ENCODE results near the gene FLRT1.

The FLRT1 gene

DNA sequence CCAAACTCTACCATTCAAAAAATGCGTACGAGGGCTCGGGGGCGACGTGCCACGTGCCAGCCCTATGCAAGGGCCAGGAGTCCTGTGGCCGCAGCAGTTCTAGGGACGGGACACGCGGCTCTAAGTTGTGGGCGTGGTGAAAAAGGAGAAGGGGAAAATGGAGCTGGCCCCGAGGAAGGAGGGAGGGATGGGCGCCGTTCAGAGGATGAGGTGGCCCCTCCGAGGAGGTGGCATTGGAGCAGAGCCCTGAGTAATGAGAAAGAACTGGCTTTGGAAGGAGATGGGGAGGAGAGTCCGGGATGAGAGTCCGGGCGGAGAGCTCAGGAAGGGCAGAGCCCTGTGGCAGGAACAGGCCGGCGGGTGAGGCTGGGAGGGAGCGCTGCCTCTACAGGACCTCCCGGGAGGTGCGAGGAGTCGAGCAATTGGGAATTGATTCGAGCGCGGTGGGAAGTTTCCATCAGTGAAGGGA lies 28.5 kb upstream of the FLRT1 start:
- no peak for DNase-seq

DNA sequence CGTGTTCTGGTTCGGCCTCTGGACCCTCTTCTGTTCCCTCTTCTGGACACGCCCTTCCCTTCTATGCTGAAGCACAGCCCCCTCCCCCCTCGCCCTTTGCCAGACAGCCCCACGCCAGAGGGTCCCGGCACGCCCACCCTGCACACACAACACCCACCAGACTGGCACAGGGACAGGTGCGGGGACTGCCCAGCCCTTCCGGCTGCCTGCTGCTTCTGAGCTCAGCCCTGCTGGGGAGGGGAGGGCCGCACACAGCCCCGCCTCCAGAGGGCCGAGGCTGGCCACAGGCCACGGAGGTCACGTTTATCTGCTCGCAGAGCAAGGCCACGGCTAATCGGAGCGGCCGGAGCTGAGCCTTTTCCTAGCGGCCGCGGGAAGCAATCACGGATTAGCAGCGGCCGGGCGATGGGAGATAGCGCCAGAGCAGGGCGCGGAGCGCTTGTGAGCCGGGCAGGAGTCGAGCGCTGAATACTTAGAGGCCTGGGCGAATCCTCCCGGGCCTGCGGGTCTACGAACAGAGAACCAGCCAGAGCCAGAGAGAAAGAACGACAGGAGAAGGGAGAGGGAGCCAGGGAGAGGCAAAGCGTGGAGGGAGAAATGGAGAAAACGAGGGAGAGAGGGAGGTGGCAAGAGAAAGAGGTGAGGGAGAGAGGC lies 28.0 kb upstream of the FLRT1 start:
- DNase-seq: no peak

DNA sequence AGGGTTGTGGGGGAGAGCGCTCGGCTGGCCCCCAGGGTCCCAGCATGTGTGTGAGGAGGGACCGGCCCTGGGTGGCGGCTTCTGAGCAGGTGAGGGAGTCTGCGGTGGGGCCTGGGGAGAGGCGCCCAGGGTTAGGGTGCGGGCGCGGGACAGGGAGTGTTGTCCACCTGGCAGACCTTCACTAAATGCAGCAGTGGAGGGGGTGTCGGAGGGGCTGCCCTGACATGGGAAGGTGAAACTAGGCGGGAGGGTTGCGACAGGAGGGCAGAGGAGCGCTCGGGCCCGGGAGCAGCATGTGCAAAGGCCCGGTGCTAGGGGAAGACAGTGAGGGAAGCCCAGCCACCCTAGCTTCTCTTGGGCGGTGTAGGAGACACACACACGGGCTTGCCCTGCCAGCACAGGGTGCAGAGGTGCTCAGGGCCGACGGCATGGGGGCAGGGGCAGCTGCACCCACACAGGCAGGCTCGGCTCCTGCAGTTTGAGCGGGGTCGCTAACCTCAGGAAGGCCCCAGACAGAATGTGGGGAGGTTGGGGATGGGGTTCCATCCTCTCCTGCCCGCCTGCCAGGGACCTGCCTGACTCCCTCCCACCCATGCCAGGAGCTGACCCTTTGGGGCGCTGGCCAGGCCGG lies 27.3 kb upstream of the FLRT1 start:
- no peak for DNase-seq

DNA sequence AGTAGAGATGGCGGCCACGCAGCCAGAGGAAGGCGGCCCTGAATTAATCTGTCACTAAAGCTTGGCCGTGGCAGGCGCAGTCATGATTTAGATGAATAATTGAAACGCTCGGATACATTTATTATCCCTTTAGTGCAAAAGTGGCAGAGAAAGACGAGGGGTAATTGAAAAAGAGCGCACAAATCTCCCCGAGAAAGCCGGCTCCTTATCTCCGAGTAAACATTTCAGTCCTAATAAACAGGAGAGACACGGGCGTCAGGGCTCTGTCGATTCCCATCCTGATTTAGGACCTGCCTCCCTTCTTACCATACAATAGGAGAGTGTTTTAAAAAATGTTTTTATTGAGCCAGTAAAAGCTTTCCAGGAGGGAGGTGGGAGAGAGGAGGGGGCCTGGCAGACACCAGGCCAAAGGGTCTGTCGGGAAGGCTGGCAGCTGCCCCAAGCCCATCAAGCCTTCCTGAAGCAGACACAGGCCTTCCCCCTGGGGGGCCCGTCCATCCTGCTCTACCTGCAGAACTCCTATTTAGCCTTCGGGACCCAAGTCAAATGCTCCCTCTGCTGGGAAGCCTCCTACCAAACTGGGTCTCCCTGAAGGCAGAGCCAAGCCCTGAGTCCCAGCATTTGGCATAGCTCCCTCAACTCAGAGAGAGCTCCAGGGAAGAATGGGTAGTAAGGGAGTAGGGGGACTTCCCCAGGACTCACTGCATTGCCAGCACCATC lies 26.7 kb upstream of the FLRT1 start:
- DNase-seq: no peak

DNA sequence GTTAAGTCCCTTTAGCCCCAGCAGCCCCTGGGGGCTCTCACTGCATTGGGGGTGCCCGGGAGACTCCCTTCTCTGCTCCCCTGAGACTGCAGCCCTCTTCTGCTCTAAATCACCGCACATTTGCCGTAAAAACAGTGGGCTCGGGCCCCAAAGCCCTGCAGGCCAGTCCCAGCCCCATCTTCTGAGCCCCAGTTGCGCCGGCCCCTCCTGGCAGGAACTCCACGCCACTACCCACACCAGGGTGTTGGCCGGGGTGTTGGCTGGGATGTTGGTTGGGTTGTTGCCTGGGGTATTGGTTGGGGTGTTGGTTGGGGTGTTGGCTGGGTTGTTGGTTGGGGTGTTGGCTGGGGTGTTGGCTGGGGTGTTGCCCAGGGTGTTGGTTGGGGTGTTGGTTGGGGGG lies 26.0 kb upstream of the FLRT1 start:
- DNase-seq: no peak

DNA sequence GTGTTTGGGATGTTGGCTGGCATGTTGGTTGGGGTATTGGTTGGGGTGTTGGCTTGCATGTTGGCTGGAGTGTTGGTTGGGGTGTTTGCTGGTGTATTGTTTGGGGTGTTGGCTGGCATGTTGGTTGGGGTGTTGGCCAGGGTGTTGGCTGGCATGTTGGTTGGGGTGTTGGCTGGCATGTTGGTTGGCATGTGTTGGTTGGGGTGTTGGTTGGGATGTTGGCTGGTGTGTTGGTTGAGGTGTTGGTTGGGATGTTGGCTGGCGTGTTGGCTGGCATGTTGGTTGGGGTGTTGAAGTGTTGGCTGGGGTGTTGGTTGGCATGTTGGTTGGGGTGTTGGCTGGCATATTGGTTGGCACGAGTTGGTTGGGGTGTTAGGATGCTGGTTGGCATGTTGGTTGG lies 24.9 kb upstream of the FLRT1 start:
- no peak for DNase-seq

DNA sequence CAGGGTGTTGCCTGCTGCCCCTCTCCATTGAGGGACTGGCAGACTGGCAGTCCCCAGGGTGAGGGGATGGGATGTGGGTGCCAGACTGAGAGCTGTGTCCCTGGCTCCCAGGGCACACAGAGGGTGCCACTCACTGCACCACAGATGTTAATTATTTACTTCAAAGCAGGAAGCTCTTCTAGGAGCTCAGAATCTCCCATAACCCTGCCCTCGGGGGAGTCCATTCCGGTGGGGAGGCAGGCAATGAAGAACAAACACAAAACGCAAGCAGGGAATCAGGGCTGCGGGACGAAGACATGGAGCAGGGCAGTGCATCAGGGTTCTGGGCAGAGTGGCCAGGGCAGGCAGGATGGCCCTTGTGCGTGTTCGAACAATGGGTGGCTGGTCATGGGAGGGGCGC lies 24.4 kb upstream of the FLRT1 start:
- DNase-seq: no peak

DNA sequence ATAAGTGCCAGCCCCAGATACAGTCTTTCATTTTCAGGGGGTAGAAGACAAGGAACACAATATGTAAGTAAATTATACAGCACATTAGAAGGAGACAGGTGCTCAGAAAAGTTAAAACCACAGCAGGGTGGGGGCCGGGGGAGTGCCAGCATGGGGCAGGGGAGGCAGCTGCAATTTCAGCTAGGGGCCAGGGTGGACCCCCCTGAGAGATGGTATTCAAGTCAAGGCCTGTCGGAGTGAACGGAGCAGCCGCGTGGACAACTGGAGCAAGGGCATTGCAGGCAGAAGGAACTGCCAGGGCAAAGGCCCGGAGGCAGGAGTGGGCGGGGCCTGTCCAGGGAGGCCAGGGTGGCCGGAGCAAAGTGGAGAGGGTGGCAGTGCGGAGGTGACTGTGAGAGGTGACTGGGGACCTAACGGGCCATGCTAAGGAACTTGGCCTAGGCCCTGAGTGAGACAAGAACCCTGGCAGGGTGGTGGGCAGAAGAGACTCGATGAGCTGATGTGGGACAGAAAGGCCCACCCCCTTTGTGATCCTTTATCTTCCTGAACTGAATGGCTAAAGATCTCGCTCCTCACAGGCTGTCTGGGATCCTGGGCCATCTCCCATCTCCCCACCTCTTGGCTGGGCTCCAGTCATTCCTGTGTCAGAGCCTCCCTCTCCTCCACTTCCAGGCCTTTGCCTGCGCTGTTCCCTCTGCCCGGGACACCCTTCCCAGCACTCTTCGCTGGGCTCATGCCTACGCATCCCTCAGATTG lies 22.4 kb upstream of the FLRT1 start:
- no peak for DNase-seq

DNA sequence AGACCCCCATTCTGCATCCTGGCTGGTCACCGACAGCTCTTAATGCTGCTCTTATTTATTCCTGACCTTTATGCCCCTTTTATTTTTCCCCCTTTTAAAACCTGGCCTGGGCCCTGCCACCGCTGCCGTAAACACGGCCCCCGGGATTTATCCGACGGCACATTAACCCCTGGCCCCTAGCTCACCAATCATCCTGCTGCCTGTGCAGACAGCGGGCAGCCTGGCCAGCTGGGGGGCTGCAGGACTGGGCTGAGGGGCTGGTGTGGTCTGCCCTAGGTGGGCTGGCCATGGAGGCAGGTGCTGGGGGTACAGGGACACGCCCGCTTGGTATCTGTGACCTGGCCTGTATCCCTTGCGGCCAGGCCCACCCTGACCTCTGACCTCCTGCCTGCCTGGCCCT lies 21.4 kb upstream of the FLRT1 start:
- DNase-seq: no peak

DNA sequence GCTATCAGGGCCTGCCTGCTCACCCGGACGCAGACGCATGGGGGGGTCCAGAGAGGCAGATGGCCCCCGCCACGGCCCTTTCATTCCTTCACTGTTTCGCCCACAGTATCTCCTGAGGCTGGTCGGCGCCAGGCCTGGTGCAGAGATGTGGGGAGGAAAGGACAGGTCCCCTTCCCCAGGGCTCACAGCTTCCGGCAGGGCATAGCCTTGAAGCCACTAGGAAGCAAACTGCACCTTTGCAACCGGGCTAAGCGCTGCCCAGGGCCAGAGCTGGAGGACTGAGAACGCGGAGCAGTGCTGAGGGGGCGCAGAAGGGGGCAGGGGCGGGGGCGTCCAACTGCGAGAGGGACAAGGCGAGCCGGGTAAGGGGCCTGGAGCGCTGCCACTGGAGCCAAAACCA lies 20.2 kb upstream of the FLRT1 start:
- no peak for DNase-seq

DNA sequence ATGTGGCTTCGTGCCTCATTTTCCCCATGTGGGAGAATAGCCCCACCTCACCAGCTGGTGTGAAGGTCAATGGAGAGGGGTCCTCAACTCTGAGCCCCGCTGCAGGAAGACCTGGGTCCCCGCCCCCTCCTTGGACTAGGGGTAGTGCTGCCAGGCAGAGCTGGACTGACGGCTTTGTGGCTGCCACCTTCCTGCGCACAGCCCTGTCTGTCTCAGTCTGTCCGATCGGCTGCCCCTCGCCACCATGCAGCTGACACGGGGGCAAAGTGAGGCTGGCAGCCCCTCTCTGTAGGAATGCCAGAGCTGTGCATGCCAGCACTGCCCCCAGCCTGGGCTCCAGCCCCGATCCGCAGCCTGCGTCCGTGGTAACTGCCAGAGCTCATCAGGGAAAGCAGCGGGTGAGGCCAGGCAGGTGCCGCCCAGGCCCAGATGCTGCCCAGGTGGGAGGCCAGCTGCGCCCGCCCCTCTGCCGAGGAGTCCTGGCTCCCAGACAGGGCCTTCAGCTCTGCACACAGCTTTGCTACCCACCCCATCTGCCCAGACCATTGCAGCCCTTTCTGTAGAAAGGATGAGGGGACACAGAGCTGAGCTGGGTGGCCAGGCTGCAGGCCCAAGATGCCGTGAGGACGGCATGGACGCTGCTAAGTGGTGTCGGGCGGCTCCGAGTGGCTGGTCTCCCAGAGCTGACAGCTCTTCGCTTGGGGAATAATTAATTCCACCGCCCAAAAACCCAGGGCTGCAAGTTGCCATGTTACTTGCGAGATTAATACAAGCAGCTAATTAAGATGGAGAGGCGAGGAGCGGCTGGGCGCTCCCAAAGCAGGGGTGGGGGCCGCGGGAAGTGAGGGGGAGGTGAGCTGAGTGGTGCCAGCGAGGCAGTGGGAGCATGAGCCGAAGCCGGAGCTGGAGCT lies 19.5 kb upstream of the FLRT1 start:
- DNase-seq: no peak

DNA sequence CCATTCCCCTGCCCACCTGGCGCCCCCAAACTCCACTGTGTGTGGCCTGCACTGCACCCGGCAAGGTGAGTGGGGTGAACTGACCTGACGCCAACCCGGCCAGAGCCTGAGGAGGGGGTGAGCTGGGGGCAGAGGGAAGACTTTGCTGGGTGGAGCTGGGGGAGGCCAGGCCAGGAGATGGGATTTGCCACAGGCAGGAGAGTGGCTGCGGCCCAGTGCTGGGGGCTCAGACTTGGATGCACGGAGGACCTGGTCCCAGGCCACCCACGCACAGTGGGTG lies 17.8 kb upstream of the FLRT1 start:
- DNase-seq: no peak

DNA sequence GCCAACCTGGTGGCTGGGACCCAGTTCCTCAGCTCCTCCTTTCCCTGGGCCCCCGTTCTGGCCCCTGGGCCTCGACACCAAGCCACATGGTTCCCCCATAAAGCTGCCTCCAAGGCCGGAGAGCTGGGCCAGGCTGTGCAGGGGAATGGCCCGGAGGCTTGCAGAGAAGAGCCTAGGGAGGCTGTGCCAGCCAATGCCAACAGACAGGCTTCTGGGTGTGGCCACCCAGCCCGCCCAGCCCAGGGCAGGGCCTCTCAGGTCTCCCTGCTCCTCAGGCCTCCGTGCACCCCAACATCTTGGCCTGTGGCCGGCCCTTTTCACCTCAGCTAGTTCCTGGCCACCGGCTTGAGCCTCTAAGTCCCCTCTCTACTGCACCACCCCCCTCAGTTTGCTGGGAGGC lies 17.4 kb upstream of the FLRT1 start:
- DNase-seq: no peak

DNA sequence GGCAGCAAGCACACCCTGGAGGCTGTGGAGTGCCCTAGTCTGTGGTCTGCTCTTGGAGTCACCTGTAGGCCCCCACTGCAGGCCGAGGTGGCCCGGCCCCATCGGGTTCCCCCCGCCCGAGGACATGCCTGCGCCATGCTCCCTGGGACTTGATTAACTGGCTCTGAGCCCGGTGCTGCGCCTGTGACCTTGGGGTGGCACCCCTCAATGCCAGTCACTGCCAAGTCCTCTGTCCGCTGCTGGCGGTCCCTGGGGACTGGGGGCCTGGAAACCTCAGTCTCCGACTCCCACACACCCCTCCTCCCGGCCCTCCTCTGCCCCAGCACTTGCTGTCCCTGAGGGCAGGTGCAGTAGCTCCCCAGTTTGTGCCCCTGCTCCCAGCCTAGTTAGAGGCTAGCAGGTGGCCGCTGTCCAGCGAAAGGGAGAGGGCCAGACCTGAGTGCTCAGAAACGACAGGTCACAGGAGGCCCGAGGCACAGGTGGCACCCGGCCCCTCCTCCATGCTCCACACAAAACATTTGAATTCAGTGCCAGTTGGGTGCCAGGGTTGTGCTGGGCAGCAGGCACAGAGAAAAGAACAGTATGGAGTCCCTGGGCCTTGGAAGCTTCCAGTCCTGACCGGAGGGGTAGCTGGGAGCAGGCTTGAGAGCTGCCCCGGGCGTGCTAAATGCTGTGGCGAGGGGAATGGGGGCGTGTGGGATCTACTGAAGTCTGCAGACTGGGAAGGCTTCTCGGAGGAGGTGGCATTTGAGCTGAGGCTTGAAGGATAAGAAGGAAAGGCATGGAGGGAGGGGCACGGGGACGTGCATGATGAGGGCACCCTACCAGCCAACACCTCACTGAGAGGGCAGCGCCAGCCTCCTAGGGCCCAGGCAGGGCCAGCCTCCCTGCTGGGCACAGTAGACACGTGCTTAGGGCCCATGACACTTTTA lies 16.4 kb upstream of the FLRT1 start:
- DNase-seq: no peak

DNA sequence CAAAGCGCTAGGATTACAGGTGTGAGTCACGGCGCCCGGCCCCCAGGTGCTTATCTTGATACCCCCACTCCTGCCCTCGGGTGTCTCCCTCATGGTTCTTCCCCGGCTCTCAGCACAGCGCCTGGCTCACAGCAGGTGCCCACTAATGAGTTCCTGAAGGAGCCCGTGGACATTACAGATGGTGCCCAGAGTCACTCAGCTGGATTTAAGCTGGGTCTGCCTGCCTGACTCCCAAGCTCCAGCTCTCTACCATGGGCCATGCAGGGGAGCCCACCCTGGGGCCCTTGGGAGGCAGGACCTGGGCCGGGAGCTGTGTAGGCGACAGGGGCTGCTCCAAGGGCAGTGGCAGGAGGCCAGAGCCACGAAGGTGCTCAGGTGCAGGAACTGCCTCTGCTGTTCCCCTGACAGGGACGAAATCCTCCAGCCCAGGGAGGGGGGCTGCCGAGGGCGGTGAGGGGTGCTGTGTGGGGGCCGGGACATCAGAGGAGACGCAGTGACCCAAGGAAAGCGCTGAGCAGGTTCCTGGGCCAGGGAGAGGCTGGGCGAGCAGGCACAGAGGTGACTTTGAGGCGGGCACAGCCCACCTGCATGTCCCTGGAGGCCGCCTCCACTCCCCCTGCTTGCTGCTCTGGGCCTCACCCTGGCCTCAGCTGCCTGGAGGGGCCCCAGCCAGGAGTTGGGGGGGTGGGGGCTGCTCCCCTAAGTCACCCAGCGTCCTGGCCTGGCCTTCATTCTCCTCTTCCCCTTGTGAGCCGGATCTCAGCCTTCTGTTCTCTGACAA lies 14.6 kb upstream of the FLRT1 start:
- DNase-seq: no peak

DNA sequence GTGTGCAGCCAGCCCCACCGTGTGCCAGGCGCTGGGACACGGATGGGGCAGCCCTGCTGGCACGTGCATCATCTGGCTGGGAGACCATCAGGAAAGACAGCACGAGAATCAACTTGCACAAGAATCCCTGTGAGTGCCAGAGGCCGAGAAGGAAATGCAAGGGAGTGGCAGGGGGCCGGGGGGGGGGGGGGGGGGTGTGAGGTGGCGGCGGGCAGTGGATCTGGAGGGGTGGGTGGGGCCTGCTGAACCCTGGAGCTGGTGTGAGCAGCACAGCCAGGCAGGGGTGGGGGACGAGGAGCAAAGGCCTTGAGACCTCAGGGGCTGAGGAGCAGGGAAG lies 14.0 kb upstream of the FLRT1 start:
- no peak for DNase-seq

DNA sequence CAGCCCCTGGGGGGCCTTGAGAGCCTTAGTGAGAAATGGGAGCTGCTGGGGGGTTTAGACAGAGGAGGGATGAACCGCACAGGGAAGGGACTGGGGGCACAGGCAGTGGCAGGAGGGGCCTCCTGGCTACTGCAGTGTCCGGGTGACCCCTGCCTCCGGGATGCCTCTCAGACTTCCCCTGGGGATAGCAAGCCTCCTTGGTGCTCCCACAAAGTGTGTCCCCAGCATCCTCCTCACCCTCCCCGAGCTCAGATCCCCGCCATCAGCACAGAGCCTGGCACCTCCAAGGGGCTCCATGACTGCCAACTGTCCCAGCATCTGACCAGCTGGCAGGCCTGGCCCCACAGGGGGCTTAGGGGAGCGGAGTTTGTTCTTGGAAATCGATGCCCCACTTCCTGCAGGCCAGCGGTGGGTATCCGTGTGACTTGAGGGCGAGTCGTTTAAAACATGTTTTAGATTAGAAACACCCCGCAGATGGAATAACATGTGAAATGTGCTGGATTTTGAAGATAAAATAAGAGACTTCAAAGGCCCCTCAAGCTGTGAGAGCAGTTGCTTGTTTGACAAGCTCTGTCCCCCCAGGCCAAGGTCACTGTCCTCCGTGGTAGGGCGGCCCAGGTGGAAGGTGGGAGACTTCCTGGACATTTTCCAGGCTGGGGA lies 13.5 kb upstream of the FLRT1 start:
- no peak for DNase-seq

DNA sequence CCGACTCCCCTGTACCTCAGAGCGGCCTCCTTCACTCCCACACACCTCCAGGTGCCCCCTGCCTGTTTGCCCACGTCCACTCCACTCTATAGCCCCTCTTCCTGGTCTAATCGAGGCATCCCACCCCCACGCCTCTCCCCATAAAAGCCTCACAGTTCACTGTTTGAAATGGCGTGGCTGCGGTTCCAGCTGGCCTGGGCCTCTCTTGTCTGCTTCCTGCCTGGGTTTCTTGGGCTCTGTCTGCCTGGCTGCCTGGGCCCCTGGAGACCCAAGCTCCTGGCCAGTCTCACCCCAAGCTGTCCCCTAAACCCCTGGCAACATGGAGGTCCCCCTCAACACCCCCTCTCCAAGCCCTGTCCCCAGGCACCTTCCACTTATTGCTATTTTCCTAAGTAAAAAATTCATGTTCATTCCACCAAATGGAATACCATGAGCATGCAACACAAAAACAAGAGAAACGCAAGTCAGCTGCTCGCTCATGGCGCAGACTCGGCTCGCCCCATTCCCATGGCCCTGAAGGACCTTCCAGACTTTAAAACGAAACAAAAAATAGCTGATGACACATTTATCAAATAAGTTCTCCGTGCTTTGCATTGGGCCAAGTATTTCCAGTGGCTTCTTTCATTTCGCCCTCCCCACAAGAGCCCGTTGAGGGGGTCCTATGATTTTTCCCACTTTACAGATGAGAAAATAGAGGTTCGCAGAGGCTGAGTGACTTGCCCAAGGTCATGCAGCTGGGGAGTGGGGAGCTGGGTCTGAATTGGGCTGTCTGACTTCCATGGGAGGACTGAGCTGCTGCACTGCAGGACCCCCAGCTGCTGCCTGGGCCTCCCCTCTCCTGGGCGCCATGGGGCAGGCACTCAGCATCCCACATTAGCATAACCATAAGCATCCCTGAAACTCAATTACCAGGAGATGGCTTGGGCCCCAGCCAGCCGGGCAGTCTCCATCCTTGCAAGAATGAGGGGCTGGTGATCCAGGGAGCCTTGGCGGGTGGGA lies 11.7 kb upstream of the FLRT1 start:
- no peak for DNase-seq

DNA sequence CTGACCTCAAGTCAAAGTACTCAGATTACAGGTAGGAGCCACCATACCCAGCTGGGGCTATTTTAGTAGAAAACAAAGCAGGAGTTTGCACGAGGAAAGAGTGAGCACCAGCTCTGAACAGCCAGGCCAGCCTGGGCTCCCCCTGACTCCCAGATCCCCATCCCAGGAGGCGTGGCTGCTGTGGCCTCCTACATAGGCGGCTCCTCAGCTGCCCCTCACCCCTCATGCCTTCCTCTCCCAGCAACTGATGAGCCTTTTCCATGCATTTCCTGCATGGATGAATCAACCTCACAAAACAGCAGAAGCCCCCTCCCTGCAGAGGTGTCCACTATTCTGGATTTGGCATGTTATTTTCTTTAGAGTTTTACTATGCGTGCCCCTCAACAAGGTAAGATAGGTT lies 10.5 kb upstream of the FLRT1 start:
- DNase-seq: no peak
